HEK293 (cell line): ENCODE results near the gene PDGFA.

Experiments used
- CTCF ChIA-PET: fragments of 350-600 bp; formaldehyde crosslinking; extraction: SDS; loops from one replicate; lab custom pipeline; 2021; ENCODE audit warnings: antibody characterized with exemption; lab: Yijun Ruan, JAX
- POLR2A ChIA-PET: fragments of 300-600 bp; formaldehyde crosslinking; extraction: SDS; loops from one replicate; lab custom pipeline; 2020; ENCODE audit warnings: antibody characterized with exemption, inconsistent platforms; lab: Yijun Ruan, JAX
- H3K27ac ChIP-seq: fragments of 200-500 bp; sonication (Bioruptor generic); 2 replicates; pipeline ENCODE4 v1.5.1; 2014; ENCODE audit warnings: low read depth, low read length, control low read depth, inconsistent platforms; ENCODE audit errors: extremely low read depth
- H3K36me3 ChIP-seq, 2 experiments: fragments of 200-500 bp in 1 of 2; sonication (Bioruptor generic) in 1 of 2; 1 replicate in 1 of 2; 2 replicates in 1 of 2; pipeline ENCODE4 v1.5.1; 2014 to 2017; ENCODE audit warnings: inconsistent platforms in 2 of 2, low read length in 2 of 2; ENCODE audit not compliant: control insufficient read depth in 2 of 2, insufficient read depth in 1 of 2
- H3K4me1 ChIP-seq: fragments of 200-500 bp; sonication (Bioruptor generic); 2 replicates; pipeline ENCODE4 v1.5.1; 2014; ENCODE audit warnings: mild to moderate bottlenecking, low read length, inconsistent platforms; ENCODE audit not compliant: control insufficient read depth, insufficient read depth
- H3K4me3 ChIP-seq: 2 replicates; pipeline ENCODE4 v1.5.1; 2011; ENCODE audit warnings: low read depth, mild to moderate bottlenecking, control low read depth, low read length, moderate library complexity
- H3K9me3 ChIP-seq: fragments of 200-500 bp; sonication (Bioruptor generic); 2 replicates; pipeline ENCODE4 v1.5.1; 2014; ENCODE audit warnings: low read depth, low read length, inconsistent platforms; ENCODE audit not compliant: control insufficient read depth, insufficient read depth
- AEBP2 ChIP-seq: fragments of 450-650 bp; formaldehyde crosslinking; IDR thresholded peaks from 2 replicates; pipeline ENCODE4 v1.5.1; 2016; ENCODE audit warnings: missing biosample characterization, missing genetic modification characterization, borderline replicate concordance
- GLIS1 ChIP-seq: fragments of 450-650 bp; formaldehyde crosslinking; IDR thresholded peaks from 2 replicates; pipeline ENCODE4 v1.5.1; 2016; ENCODE audit warnings: missing biosample characterization, missing genetic modification characterization
- SETDB1 ChIP-seq: IDR thresholded peaks from one replicate; pipeline ENCODE4 v1.6.1; 2017; ENCODE audit warnings: mild to moderate bottlenecking, low read length, moderate library complexity, mixed read lengths; ENCODE audit not compliant: insufficient read length
- WT1 ChIP-seq: fragments of 450-650 bp; formaldehyde crosslinking; IDR thresholded peaks from 2 replicates; pipeline ENCODE4 v1.5.1; 2016; ENCODE audit warnings: missing biosample characterization, missing genetic modification characterization
- ZBTB20 ChIP-seq: fragments of 450-650 bp; formaldehyde crosslinking; IDR thresholded peaks from 2 replicates; pipeline ENCODE4 v1.5.1; 2016; ENCODE audit warnings: missing biosample characterization, missing genetic modification characterization
- ZIC2 ChIP-seq: fragments of 450-650 bp; formaldehyde crosslinking; IDR thresholded peaks from 2 replicates; pipeline ENCODE4 v1.5.1; 2016; ENCODE audit warnings: missing biosample characterization, missing genetic modification characterization
- ZNF133 ChIP-seq: fragments of 450-650 bp; formaldehyde crosslinking; IDR thresholded peaks from 2 replicates; pipeline ENCODE4 v1.5.1; 2016; ENCODE audit warnings: missing biosample characterization, missing genetic modification characterization
- ZNF202 ChIP-seq: fragments of 450-650 bp; formaldehyde crosslinking; IDR thresholded peaks from 2 replicates; pipeline ENCODE4 v1.5.1; 2016; ENCODE audit warnings: missing biosample characterization, missing genetic modification characterization, borderline replicate concordance
- ZNF362 ChIP-seq: fragments of 450-650 bp; formaldehyde crosslinking; IDR thresholded peaks from 2 replicates; pipeline ENCODE4 v1.5.1; 2016; ENCODE audit warnings: missing biosample characterization, missing genetic modification characterization
- ZNF398 ChIP-seq: fragments of 450-650 bp; formaldehyde crosslinking; IDR thresholded peaks from 2 replicates; pipeline ENCODE4 v1.5.1; 2017; ENCODE audit warnings: missing biosample characterization, missing genetic modification characterization
- ZNF513 ChIP-seq: fragments of 450-650 bp; IDR thresholded peaks from 2 replicates; pipeline ENCODE4 v1.5.1; 2018; ENCODE audit warnings: missing biosample characterization, missing genetic modification characterization
- ZNF571 ChIP-seq: fragments of 450-650 bp; formaldehyde crosslinking; IDR thresholded peaks from 2 replicates; pipeline ENCODE4 v1.5.0; 2017; ENCODE audit warnings: missing biosample characterization, missing genetic modification characterization
- ZNF600 ChIP-seq: fragments of 450-650 bp; formaldehyde crosslinking; IDR thresholded peaks from 2 replicates; pipeline ENCODE4 v1.5.1; 2016; ENCODE audit warnings: missing biosample characterization, missing genetic modification characterization
- ZNF645 ChIP-seq: fragments of 450-650 bp; formaldehyde crosslinking; IDR thresholded peaks from 2 replicates; pipeline ENCODE4; 2016; ENCODE audit warnings: missing biosample characterization, missing genetic modification characterization
- ZNF768 ChIP-seq: fragments of 450-650 bp; formaldehyde crosslinking; IDR thresholded peaks from 2 replicates; pipeline ENCODE4 v1.5.1; 2018; ENCODE audit warnings: missing biosample characterization, mild to moderate bottlenecking, missing genetic modification characterization
- ZSCAN30 ChIP-seq: fragments of 450-650 bp; IDR thresholded peaks from 2 replicates; pipeline ENCODE4 v1.5.1; 2018; ENCODE audit warnings: missing biosample characterization, mild to moderate bottlenecking, missing genetic modification characterization, moderate library complexity

Gene PDGFA

GRCh38 chr7:477626-478220 is 41.9 kb downstream of the PDGFA start:
- CTCF ChIA-PET, result no interaction called here
- TF ChIP-seq ZSCAN30 (tag by site-specific recombination) (no peak), ZNF768 (tag by site-specific recombination) (no peak), ZNF398 (tag by site-specific recombination) (no peak), ZNF133 (tag by site-specific recombination) (no peak)

GRCh38 chr7:476736-477360 is 42.8 kb downstream of the PDGFA start:
- POLR2A ChIA-PET, result no interaction called here
- CTCF ChIA-PET, result no interaction called here

More at GRCh38 chr7:477626-478220, 41.9 kb downstream of the PDGFA start:
- H3K36me3 ChIP-seq, result no peaks in the 10 kb centered on the region
- H3K4me3 ChIP-seq, result no peak overlapping the region
- H3K4me1 ChIP-seq, result no peaks in the 10 kb centered on the region
- POLR2A ChIA-PET, result no interaction called here
- no peak overlapping the region for H3K27ac ChIP-seq
- H3K9me3 ChIP-seq, result no peaks in the 10 kb centered on the region

GRCh38 chr7:475951-476441 is 43.6 kb downstream of the PDGFA start:
- CTCF ChIA-PET, result no interaction called here
- H3K9me3 ChIP-seq, result no peaks in the 10 kb centered on the region
- no peak overlapping the region for H3K27ac ChIP-seq
- no peak overlapping the region for H3K4me3 ChIP-seq
- H3K4me1 ChIP-seq, result no peaks in the 10 kb centered on the region
- H3K36me3 ChIP-seq, result no peaks in the 10 kb centered on the region
- POLR2A ChIA-PET, result no interaction called here
- no peak for TF ChIP-seq AEBP2 (tag by site-specific recombination)
- peak; percentile 81 for TF ChIP-seq ZIC2 (tag by site-specific recombination)
- TF ChIP-seq ZNF600 (tag by site-specific recombination), result peak; percentile 77
- TF ChIP-seq ZNF571 (tag by site-specific recombination), result no peak
- peak; percentile 96 for TF ChIP-seq GLIS1

More at GRCh38 chr7:476736-477360, 42.8 kb downstream of the PDGFA start:
- Histone ChIP-seq H3K9me3 (no peaks in the 10 kb centered on the region), H3K27ac (no peak overlapping the region), H3K36me3 (no peaks in the 10 kb centered on the region), H3K4me1 (no peaks in the 10 kb centered on the region), H3K4me3 (no peak overlapping the region)
- TF ChIP-seq ZNF202 (tag by site-specific recombination) (no peak), ZNF600 (tag by site-specific recombination) (no peak), ZBTB20 (tag by site-specific recombination) (no peak), SETDB1 (no peak), ZNF513 (no peak), ZNF362 (tag by site-specific recombination) (no peak), WT1 (tag by site-specific recombination) (no peak), ZNF645 (tag by site-specific recombination) (no peak)
- TF ChIP-seq, all 188 proteins: peak for 0
